ENCODE data around the gene AKAP13.
A peak's percentile ranks its signal among the peaks of the same experiment; 100 is the strongest.

Gene AKAP13

DNA sequence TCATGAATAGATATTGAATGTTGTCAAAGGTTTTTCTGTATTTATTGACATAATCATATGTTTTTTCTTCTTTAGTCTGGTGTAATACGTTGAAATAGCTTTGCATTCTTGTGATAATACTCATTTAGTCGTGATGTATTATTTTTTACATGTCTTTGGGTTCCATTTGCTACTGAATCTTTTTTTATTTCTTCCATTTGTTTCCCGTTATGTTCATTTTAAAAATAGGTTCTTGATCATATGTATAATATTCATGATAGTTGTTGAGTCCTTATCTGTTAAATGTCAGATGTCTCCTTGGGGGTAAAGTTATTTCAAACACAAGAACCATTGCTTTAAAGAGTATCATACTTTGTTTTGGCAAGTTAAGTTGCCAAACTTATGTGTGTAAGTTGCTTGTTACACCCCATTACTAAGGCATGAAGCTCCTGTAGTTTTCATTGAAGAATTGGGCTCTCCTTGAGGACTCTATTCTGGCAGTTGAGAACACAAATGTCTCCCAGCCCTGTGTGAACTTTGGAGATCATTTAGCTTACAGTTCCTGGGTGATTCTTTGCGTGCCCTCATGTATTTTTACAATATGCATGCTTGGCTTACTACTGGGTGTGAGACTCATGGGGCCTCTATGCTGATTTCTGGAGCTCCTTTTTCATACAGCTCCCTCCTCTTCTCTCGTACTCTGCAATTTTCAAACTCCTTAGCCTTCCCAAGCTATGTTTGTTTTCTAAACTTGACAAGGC lies 8.3 kb downstream of the AKAP13 start (continued):
- TF ChIP-seq, protein P1, sequence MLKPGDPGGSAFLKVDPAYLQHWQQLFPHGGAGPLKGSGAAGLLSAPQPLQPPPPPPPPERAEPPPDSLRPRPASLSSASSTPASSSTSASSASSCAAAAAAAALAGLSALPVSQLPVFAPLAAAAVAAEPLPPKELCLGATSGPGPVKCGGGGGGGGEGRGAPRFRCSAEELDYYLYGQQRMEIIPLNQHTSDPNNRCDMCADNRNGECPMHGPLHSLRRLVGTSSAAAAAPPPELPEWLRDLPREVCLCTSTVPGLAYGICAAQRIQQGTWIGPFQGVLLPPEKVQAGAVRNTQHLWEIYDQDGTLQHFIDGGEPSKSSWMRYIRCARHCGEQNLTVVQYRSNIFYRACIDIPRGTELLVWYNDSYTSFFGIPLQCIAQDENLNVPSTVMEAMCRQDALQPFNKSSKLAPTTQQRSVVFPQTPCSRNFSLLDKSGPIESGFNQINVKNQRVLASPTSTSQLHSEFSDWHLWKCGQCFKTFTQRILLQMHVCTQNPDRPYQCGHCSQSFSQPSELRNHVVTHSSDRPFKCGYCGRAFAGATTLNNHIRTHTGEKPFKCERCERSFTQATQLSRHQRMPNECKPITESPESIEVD (tag by site-specific recombination; IDR thresholded peaks at IDR 0.05) = 0 out of 2 replicates have a peak, but pooled peaks have one; percentile 40
- TF ChIP-seq ZNF548 (tag by site-specific recombination; IDR thresholded peaks at IDR 0.05) (no peak), ZIC2 (tag by site-specific recombination; IDR thresholded peaks at IDR 0.05) (no peak)
- TF ChIP-seq, protein P2, sequence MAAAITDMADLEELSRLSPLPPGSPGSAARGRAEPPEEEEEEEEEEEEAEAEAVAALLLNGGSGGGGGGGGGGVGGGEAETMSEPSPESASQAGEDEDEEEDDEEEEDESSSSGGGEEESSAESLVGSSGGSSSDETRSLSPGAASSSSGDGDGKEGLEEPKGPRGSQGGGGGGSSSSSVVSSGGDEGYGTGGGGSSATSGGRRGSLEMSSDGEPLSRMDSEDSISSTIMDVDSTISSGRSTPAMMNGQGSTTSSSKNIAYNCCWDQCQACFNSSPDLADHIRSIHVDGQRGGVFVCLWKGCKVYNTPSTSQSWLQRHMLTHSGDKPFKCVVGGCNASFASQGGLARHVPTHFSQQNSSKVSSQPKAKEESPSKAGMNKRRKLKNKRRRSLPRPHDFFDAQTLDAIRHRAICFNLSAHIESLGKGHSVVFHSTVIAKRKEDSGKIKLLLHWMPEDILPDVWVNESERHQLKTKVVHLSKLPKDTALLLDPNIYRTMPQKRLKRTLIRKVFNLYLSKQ (tag by site-specific recombination; IDR thresholded peaks at IDR 0.05; ENCODE audit: borderline replicate concordance) = no peak

- Histone ChIP-seq H3K9me3 (ENCODE audit: control insufficient read depth, insufficient read depth, low read depth, low read length) (no peaks in the 10 kb centered on the region), H3K27ac (ENCODE audit: extremely low read depth, low read depth, low read length) (no peak overlapping the region), H3K4me1 (ENCODE audit: control insufficient read depth, insufficient read depth, low read length) (peaks cover 15% of the 10 kb centered on the region), H3K4me3 (ENCODE audit: low read depth, low read length) (no peak overlapping the region), H3K36me3 (ENCODE audit: control insufficient read depth in 2 of 2, insufficient read depth in 1 of 2, low read length in 2 of 2) (peaks cover 0 to 8% of the 10 kb centered on the region in 2 experiments; a peak in 2 of 3 replicates)
- TF ChIP-seq SCRT2 (tag by site-specific recombination; IDR thresholded peaks at IDR 0.05) = peak; percentile 38; the same call in 1 of the 2 replicates
- no peak for TF ChIP-seq ZNF571 (tag by site-specific recombination; IDR thresholded peaks at IDR 0.05)
- no peak for TF ChIP-seq ZNF394 (tag by site-specific recombination; IDR thresholded peaks at IDR 0.05; ENCODE audit: borderline replicate concordance)
- no peak for TF ChIP-seq ZNF544 (tag by site-specific recombination; IDR thresholded peaks at IDR 0.05)
- ChIA-PET POLR2A (interaction anchor here (0.6 to 1.1 kb wide), 2 partner anchors 9 to 97 kb away, joined by 4 to 5 read pairs; partner anchors contain the start of gene AKAP13), CTCF (interaction anchor here (0.6 to 1.4 kb wide), 3 partner anchors 58 to 93 kb away, joined by 3 to 9 read pairs (median 9); no protein-coding TSS in a partner anchor)
These were observed 8.9 kb downstream of the AKAP13 start for GRCh38 chr15:85389306-85389650.

- no peaks in the 10 kb centered on the region for H3K9me3 ChIP-seq (ENCODE audit: control insufficient read depth, insufficient read depth, low read depth, low read length)
- peaks cover 20% of the 10 kb centered on the region for H3K4me1 ChIP-seq (ENCODE audit: control insufficient read depth, insufficient read depth, low read length)
- CTCF ChIA-PET = interaction anchor here (1.4 kb wide), 1 partner anchor 59 kb away, joined by 9 read pairs; no protein-coding TSS in a partner anchor
- no peak overlapping the region for H3K4me3 ChIP-seq (ENCODE audit: low read depth, low read length)
- POLR2A ChIA-PET = interaction anchor here (0.6 to 1.1 kb wide), 2 partner anchors 9 to 97 kb away, joined by 4 to 5 read pairs; partner anchors contain the start of gene AKAP13
- H3K27ac ChIP-seq (ENCODE audit: extremely low read depth, low read depth, low read length) = no peak overlapping the region
- peaks cover 0 to 8% of the 10 kb centered on the region in 2 experiments; a peak in 2 of 3 replicates for H3K36me3 ChIP-seq (ENCODE audit: control insufficient read depth in 2 of 2, insufficient read depth in 1 of 2, low read length in 2 of 2)
- TF ChIP-seq ZNF521 (tag by site-specific recombination; IDR thresholded peaks at IDR 0.05) (no peak), ZNF501 (tag by site-specific recombination; IDR thresholded peaks at IDR 0.05) (no peak), KLF10 (tag by site-specific recombination; IDR thresholded peaks at IDR 0.05) (no peak), HOXD13 (CRISPR knock-in tag; IDR thresholded peaks at IDR 0.05; ENCODE audit: borderline replicate concordance) (no peak), ZNF747 (tag by site-specific recombination; IDR thresholded peaks at IDR 0.05) (no peak), ZNF488 (tag by site-specific recombination; IDR thresholded peaks at IDR 0.05) (no peak), ZNF223 (tag by site-specific recombination; IDR thresholded peaks at IDR 0.05) (no peak), ZSCAN4 (tag by site-specific recombination; IDR thresholded peaks at IDR 0.05) (no peak), HOXC10 (CRISPR knock-in tag; IDR thresholded peaks at IDR 0.05) (no peak), ZNF169 (tag by site-specific recombination; IDR thresholded peaks at IDR 0.05) (no peak), ZNF37A (tag by site-specific recombination; IDR thresholded peaks at IDR 0.05) (no peak), SETDB1 (IDR thresholded peaks at IDR 0.05; ENCODE audit: insufficient read length, low read length) (no peak)
- TF ChIP-seq, protein P3, sequence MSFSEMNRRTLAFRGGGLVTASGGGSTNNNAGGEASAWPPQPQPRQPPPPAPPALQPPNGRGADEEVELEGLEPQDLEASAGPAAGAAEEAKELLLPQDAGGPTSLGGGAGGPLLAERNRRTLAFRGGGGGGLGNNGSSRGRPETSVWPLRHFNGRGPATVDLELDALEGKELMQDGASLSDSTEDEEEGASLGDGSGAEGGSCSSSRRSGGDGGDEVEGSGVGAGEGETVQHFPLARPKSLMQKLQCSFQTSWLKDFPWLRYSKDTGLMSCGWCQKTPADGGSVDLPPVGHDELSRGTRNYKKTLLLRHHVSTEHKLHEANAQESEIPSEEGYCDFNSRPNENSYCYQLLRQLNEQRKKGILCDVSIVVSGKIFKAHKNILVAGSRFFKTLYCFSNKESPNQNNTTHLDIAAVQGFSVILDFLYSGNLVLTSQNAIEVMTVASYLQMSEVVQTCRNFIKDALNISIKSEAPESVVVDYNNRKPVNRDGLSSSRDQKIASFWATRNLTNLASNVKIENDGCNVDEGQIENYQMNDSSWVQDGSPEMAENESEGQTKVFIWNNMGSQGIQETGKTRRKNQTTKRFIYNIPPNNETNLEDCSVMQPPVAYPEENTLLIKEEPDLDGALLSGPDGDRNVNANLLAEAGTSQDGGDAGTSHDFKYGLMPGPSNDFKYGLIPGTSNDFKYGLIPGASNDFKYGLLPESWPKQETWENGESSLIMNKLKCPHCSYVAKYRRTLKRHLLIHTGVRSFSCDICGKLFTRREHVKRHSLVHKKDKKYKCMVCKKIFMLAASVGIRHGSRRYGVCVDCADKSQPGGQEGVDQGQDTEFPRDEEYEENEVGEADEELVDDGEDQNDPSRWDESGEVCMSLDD (tag by site-specific recombination; IDR thresholded peaks at IDR 0.05) = no peak
- TF ChIP-seq, protein P4, sequence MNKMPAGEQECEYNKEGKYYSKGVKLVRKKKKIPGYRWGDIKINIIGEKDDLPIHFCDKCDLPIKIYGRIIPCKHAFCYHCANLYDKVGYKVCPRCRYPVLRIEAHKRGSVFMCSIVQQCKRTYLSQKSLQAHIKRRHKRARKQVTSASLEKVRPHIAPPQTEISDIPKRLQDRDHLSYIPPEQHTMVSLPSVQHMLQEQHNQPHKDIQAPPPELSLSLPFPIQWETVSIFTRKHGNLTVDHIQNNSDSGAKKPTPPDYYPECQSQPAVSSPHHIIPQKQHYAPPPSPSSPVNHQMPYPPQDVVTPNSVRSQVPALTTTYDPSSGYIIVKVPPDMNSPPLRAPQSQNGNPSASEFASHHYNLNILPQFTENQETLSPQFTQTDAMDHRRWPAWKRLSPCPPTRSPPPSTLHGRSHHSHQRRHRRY (tag by site-specific recombination; IDR thresholded peaks at IDR 0.05) = no peak
These were observed 9.4 kb downstream of the AKAP13 start for GRCh38 chr15:85389772-85390171.

All from HEK293 (cell line).